ENCODE data around the gene IL6R.
"Not testable (repeated sequence)": the region's sequence is repeated elsewhere in the genome, so short reads cannot be mapped to it uniquely, and the experiment has no call there.

Gene IL6R

GRCh38 chr1:154404984-154405746, at the start of gene IL6R:
Gene IL6R, plus strand, starts transcription at chr1:154405343. Its CDS starts 287 bp downstream, at chr1:154405630.
- DNase-seq: no peak

- no peak for DNase-seq
Measured at GRCh38 chr1:154358519-154358918, 46.6 kb upstream of the IL6R start.

- no peak for DNase-seq
Measured at GRCh38 chr1:154360288-154360687, 44.9 kb upstream of the IL6R start.

- not testable (repeated sequence) for DNase-seq
Measured at GRCh38 chr1:154360881-154361280, 44.3 kb upstream of the IL6R start.

- DNase-seq: no peak
Measured at GRCh38 chr1:154361357-154361756, 43.8 kb upstream of the IL6R start.

- DNase-seq: no peak
Measured at GRCh38 chr1:154371436-154371835, 33.7 kb upstream of the IL6R start.

- not testable (repeated sequence) for DNase-seq
Measured at GRCh38 chr1:154373777-154374357, 31.3 kb upstream of the IL6R start.

GRCh38 chr1:154379301-154379700, 25.8 kb upstream of the IL6R start:
- DNase-seq: no peak

GRCh38 chr1:154384650-154385489, 20.3 kb upstream of the IL6R start:
- no peak for DNase-seq

- no peak for DNase-seq
Measured at GRCh38 chr1:154386643-154387352, 18.3 kb upstream of the IL6R start.

GRCh38 chr1:154391086-154391770, 13.9 kb upstream of the IL6R start:
- no peak for DNase-seq

- DNase-seq: no peak
Measured at GRCh38 chr1:154398141-154398540, 7.0 kb upstream of the IL6R start.

GRCh38 chr1:154398678-154399077, 6.5 kb upstream of the IL6R start:
- DNase-seq: no peak

- no peak for DNase-seq
Measured at GRCh38 chr1:154400381-154400801, 4.8 kb upstream of the IL6R start.

- DNase-seq: no peak
Measured at GRCh38 chr1:154402409-154402921, 2.7 kb upstream of the IL6R start.

GRCh38 chr1:154403261-154403943, 1.7 kb upstream of the IL6R start:
- DNase-seq: no peak

- DNase-seq: no peak
Measured at GRCh38 chr1:154403983-154404382, 1.2 kb upstream of the IL6R start.

GRCh38 chr1:154404511-154404931, 622 bp upstream of the IL6R start:
- no peak for DNase-seq

- DNase-seq: no peak
Measured at GRCh38 chr1:154405747-154406571, 816 bp downstream of the IL6R start.

- DNase-seq: no peak
Measured at GRCh38 chr1:154406572-154406879, 1.4 kb downstream of the IL6R start.

- DNase-seq: no peak
Measured at GRCh38 chr1:154406886-154407197, 1.7 kb downstream of the IL6R start.
